K562 (cell line): Measurements from ENCODE around the gene DNAJB1. TPM values are rescaled to one million over a fixed set of nuclear protein-coding genes. Genes with fewer than 3 reads are reported as not detected.
A peak's percentile ranks its signal among the peaks of the same experiment; 100 is the strongest.

Experiments used
- CBFA2T2 ChIP-seq: fragments of 450-650 bp; conservative IDR thresholded peaks from 2 replicates; pipeline ENCODE4 v1.6.1; 2017; ENCODE audit warnings: mild to moderate bottlenecking
- DACH1 ChIP-seq: fragments of 450-650 bp; IDR thresholded peaks from 2 replicates; pipeline ENCODE4 v1.6.1; 2018; ENCODE audit not compliant: partially characterized antibody
- EHMT2 ChIP-seq: fragments of 450-650 bp; IDR thresholded peaks from 2 replicates; pipeline ENCODE4 v1.6.1; 2018; ENCODE audit warnings: antibody characterized with exemption
- ESRRA ChIP-seq: fragments of 450-650 bp; IDR thresholded peaks from 2 replicates; pipeline ENCODE4 v1.6.1; 2014; ENCODE audit warnings: low read depth, mild to moderate bottlenecking, moderate library complexity, borderline replicate concordance
- JUN ChIP-seq, 2 experiments: sonication (generic) in 1 of 2; formaldehyde crosslinking in 1 of 2; IDR thresholded peaks; 2 replicates each; pipeline versions ENCODE4 v1.6.1 to v1.8.0; 2012 to 2022; ENCODE audit warnings: borderline replicate concordance in 2 of 2, mild to moderate bottlenecking in 2 of 2, improper control_type of control experiment in 1 of 2, low read depth in 1 of 2, low read length in 1 of 2, missing genetic modification reagents in 1 of 2
- KDM4B ChIP-seq, 2 experiments: fragments of 450-650 bp in 1 of 2; sonication (generic) in 1 of 2; IDR thresholded peaks; 2 replicates each; pipeline ENCODE4 v1.6.1; 2016 to 2017; ENCODE audit warnings: borderline replicate concordance in 2 of 2, antibody characterized with exemption in 1 of 2, low read depth in 1 of 2, mild to moderate bottlenecking in 1 of 2
- KLF16 ChIP-seq: IDR thresholded peaks from 2 replicates; pipeline ENCODE4 v1.6.1; 2016; ENCODE audit warnings: antibody characterized with exemption
- NRF1 ChIP-seq, 2 experiments: fragments of 450-650 bp; IDR thresholded peaks in 1 of 2; conservative IDR thresholded peaks in 1 of 2; 2 replicates each; pipeline ENCODE4 v1.6.1; 2014; ENCODE audit warnings: mild to moderate bottlenecking in 2 of 2
- PHF20 ChIP-seq: fragments of 450-650 bp; IDR thresholded peaks from 2 replicates; pipeline ENCODE4 v1.6.1; 2018; ENCODE audit not compliant: partially characterized antibody
- PML ChIP-seq: IDR thresholded peaks from 2 replicates; pipeline ENCODE4 v1.6.1; 2012; ENCODE audit warnings: low read length, inconsistent platforms
- POLR2A ChIP-seq: fragments of 450-650 bp; conservative IDR thresholded peaks from 2 replicates; pipeline ENCODE4 v1.6.1; 2016
- PTBP1 ChIP-seq: fragments of 200-400 bp; formaldehyde crosslinking; IDR thresholded peaks from 2 replicates; pipeline ENCODE4 v1.6.1; 2017; ENCODE audit warnings: low read depth, low read length
- RBFOX2 ChIP-seq: fragments of 200-400 bp; formaldehyde crosslinking; IDR thresholded peaks from 2 replicates; pipeline ENCODE4 v1.6.1; 2017; ENCODE audit warnings: low read depth, mild to moderate bottlenecking, low read length, moderate library complexity
- TBP ChIP-seq: optimal IDR thresholded peaks from 2 replicates; pipeline ENCODE3; 2011; ENCODE audit warnings: low read depth, low read length, improper control_type of control experiment
- TCF3 ChIP-seq: sonication (generic); formaldehyde crosslinking; IDR thresholded peaks from 2 replicates; pipeline ENCODE4 v1.4.0; 2020; ENCODE audit warnings: mild to moderate bottlenecking, missing genetic modification reagents
- ZFX ChIP-seq: sonication (generic); formaldehyde crosslinking; IDR thresholded peaks from 2 replicates; pipeline ENCODE4 v1.8.0; 2022; ENCODE audit warnings: mild to moderate bottlenecking, missing genetic modification reagents, moderate library complexity
- ZNF134 ChIP-seq: fragments of 250-450 bp; sonication (Bioruptor Pico); conservative IDR thresholded peaks from 2 replicates; pipeline ENCODE4 v1.4.0; 2020
- ZNF232 ChIP-seq: sonication (generic); formaldehyde crosslinking; IDR thresholded peaks from 2 replicates; pipeline ENCODE4 v1.8.0; 2022; ENCODE audit warnings: mild to moderate bottlenecking, missing genetic modification reagents
- polyA plus RNA-seq, 8 experiments: library from polyadenylated mRNA; depleted of rRNA in 4 of 8; stranded (reverse) in 5 of 8; unstranded in 3 of 8; fragments of >200 nt; fragmentation: Nextera tagmentation in 2 of 8; fragmentation: Illumina TruSeq in 1 of 8; extraction: Ambion mirVana in 2 of 8; extraction: Trizol in 1 of 8; gene quantifications; 2 replicates each; pipeline versions ENCODE4 v1.2.1 to v1.2.3, GENCODE V29; 2011 to 2014; ENCODE audit warnings: inconsistent platforms in 1 of 8, missing spikeins in 1 of 8
- total RNA-seq, 7 experiments: library from RNA; depleted of rRNA in 6 of 7; stranded (reverse); fragments of >200 nt in 6 of 7; fragmentation: Illumina TruSeq in 2 of 7; extraction: Trizol in 2 of 7; gene quantifications; 2 replicates each; pipeline versions ENCODE4 v1.2.1 to v1.2.3, GENCODE V29; 2011 to 2021; ENCODE audit warnings: low replicate concordance in 1 of 7
- TF ChIP-seq, protein P1 (sequence below): sonication (generic); formaldehyde crosslinking; IDR thresholded peaks from 2 replicates; pipeline ENCODE4 v1.8.1; 2022; ENCODE audit warnings: missing genetic modification reagents
- TF ChIP-seq, protein P2 (sequence below): fragments of 250-450 bp; sonication (Bioruptor Pico); IDR thresholded peaks from 2 replicates; pipeline ENCODE4 v1.8.0; 2022; ENCODE audit warnings: moderate library complexity, mild to moderate bottlenecking, inconsistent platforms
- TF ChIP-seq, protein P3 (sequence below): fragments of 450-650 bp; IDR thresholded peaks from 2 replicates; pipeline ENCODE4 v1.6.1; 2016; ENCODE audit warnings: borderline replicate concordance
- TF ChIP-seq, protein P4 (sequence below): fragments of 200-800 bp; sonication (Bioruptor generic); IDR thresholded peaks from 2 replicates; pipeline ENCODE4 v1.6.1; 2017; ENCODE audit warnings: missing genetic modification characterization, missing compliant biosample characterization

The DNAJB1 gene
- total and polyA plus RNA-seq, 9 of the 15 experiments (the other 6 are each of a cell fraction or from before 2014, with no cell fraction given): 13.2 to 113 (median 62.1) TPM

DNA sequence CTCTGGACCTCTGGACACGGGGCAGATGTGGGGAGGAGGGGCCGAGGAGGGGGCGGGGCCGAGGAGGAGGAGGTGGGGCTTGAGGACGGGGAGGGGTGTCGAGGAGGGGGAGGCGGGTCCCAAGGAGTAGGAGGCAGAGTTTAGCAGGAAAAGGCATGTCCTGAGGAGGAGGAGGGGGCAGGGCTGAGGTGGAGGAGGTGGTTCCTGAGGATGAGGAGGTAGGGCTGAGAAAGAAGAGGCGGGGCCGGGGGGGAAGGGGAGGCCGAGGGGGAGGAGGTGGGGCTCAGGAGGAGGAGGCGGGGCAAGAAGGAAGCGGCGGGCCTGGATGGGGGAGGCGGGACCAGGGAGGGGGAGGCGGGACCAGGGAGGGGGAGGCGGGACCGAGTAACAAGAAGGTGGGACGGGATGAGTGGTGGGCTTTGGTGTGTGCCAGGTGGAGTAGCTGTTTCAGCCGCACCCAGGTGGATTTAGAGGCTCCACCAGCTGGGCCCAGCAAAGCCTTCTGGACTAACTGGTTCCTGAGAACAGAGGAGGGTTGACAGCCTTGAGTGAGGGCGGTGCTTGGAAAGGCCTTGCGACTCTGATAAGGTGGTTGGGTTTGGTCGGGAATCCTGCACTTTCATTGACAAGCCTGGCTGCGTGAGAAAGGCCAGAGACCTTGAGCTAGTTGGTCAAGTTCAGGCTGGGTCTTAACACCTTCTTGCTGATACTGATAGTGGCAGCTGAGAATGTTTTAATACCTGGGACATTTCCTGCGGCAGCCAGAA is 18.9 kb upstream of the DNAJB1 start (continued):
- TF ChIP-seq JUN (IDR thresholded peaks at IDR 0.05; ENCODE audit: borderline replicate concordance, low read depth, low read length) (no peak), JUN (CRISPR knock-in tag; IDR thresholded peaks at IDR 0.05; ENCODE audit: borderline replicate concordance) (no peak), POLR2A (peak; percentile 46; the same call in 1 of the 2 replicates), ZNF134 (CRISPR knock-in tag) (0 out of 2 replicates have a peak, but pooled peaks have one; percentile 48), PTBP1 (0 out of 2 replicates have a peak, but pooled peaks have one; percentile 39), TBP (peak; percentile 71), PML (peak; percentile 58; the same call in 1 of the 2 replicates), EHMT2 (no peak), ESRRA (peak; percentile 34; the same call in 1 of the 2 replicates), RBFOX2 (peak; percentile 29; the same call in 1 of the 2 replicates), NRF1 (conservative IDR thresholded peaks at IDR 0.05 in 1 of 2, IDR thresholded peaks at IDR 0.05 in 1 of 2) (peak; percentile 63 to 71), ZNF232 (no peak), ZFX (CRISPR knock-in tag) (peak; percentile 50; the same call in 1 of the 2 replicates), PHF20 (no peak), KLF16 (0 out of 2 replicates have a peak, but pooled peaks have one; percentile 29), KDM4B (IDR thresholded peaks at IDR 0.05; ENCODE audit: borderline replicate concordance in 2 of 2, low read depth in 1 of 2) (no peak), DACH1 (peak; percentile 32), TCF3 (CRISPR knock-in tag) (peak; percentile 80), CBFA2T2 (peak; percentile 86)
- TF ChIP-seq, protein P1, sequence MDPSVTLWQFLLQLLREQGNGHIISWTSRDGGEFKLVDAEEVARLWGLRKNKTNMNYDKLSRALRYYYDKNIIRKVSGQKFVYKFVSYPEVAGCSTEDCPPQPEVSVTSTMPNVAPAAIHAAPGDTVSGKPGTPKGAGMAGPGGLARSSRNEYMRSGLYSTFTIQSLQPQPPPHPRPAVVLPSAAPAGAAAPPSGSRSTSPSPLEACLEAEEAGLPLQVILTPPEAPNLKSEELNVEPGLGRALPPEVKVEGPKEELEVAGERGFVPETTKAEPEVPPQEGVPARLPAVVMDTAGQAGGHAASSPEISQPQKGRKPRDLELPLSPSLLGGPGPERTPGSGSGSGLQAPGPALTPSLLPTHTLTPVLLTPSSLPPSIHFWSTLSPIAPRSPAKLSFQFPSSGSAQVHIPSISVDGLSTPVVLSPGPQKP (CRISPR knock-in tag): no peak
- TF ChIP-seq, protein P2, sequence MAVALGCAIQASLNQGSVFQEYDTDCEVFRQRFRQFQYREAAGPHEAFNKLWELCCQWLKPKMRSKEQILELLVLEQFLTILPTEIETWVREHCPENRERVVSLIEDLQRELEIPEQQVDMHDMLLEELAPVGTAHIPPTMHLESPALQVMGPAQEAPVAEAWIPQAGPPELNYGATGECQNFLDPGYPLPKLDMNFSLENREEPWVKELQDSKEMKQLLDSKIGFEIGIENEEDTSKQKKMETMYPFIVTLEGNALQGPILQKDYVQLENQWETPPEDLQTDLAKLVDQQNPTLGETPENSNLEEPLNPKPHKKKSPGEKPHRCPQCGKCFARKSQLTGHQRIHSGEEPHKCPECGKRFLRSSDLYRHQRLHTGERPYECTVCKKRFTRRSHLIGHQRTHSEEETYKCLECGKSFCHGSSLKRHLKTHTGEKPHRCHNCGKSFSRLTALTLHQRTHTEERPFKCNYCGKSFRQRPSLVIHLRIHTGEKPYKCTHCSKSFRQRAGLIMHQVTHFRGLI: no peak
- TF ChIP-seq, protein P3, sequence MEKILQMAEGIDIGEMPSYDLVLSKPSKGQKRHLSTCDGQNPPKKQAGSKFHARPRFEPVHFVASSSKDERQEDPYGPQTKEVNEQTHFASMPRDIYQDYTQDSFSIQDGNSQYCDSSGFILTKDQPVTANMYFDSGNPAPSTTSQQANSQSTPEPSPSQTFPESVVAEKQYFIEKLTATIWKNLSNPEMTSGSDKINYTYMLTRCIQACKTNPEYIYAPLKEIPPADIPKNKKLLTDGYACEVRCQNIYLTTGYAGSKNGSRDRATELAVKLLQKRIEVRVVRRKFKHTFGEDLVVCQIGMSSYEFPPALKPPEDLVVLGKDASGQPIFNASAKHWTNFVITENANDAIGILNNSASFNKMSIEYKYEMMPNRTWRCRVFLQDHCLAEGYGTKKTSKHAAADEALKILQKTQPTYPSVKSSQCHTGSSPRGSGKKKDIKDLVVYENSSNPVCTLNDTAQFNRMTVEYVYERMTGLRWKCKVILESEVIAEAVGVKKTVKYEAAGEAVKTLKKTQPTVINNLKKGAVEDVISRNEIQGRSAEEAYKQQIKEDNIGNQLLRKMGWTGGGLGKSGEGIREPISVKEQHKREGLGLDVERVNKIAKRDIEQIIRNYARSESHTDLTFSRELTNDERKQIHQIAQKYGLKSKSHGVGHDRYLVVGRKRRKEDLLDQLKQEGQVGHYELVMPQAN: no peak
- TF ChIP-seq, protein P4, sequence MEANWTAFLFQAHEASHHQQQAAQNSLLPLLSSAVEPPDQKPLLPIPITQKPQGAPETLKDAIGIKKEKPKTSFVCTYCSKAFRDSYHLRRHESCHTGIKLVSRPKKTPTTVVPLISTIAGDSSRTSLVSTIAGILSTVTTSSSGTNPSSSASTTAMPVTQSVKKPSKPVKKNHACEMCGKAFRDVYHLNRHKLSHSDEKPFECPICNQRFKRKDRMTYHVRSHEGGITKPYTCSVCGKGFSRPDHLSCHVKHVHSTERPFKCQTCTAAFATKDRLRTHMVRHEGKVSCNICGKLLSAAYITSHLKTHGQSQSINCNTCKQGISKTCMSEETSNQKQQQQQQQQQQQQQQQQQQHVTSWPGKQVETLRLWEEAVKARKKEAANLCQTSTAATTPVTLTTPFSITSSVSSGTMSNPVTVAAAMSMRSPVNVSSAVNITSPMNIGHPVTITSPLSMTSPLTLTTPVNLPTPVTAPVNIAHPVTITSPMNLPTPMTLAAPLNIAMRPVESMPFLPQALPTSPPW (CRISPR knock-in tag): peak; percentile 95
